ENCODE results near the gene FABP3. TPM values are rescaled to one million over a fixed set of nuclear protein-coding genes. Genes with fewer than 3 reads are reported as not detected.

Gene FABP3
- total and polyA plus RNA-seq, 2 experiments from 2014 or later, result 19.3 to 50.2 TPM

DNA sequence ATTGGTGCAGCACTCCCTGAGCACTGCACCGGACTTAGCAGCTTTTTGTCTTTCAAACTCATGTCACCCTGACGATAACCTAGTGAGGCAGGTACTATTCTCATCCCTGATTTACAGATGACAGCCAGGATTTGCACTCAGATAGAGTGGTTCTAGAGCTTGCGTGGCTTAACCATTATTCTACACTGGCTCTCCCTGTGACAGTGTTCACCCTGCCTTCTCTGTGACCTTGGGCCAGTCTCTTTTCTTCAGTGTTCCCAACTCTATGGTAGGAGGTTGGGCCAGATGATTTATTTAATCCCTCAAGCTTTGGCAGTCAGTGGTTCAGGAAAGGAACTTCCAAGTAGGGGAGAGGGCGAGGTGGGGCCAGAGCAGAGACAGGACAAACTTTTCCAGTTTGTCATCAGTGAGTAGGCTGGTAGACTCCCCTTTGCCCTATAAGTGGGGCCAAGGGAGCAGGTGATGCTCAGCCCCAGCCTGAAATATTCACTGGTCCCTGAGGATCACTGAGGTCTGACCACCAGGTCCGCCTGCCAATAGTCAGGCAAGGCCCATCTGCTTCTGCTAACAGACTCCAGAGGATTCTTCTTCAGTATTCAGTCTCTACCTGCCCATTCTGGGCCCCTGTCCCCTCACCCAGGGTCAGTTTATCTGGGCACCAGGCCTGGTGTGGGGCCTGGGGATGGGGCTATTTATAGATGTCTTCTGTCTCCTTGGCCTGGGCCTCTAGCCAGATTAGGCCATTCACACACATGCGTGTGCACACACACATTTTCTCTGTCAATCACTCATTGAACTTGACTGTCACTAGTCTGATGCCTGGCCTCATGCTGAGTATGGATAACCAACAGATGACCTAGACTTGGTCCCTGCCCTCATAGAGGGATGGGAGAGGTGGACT, 8.8 kb upstream of the FABP3 start:
- Mint-ChIP-seq H3K9me3 (no peaks in the 10 kb centered on the region), H3K4me1 (peaks cover 13% of the 10 kb centered on the region), H3K4me3 (no peak overlapping the region), H3K27ac (no peak overlapping the region), H3K36me3 (ENCODE audit: low read depth) (no peaks in the 10 kb centered on the region), H3K27me3 (ENCODE audit: insufficient read depth, low read depth, poor library complexity) (peaks cover 14% of the 10 kb centered on the region)
- Histone ChIP-seq H3K27ac (ENCODE audit: low read depth) (no peak overlapping the region), H3K4me1 (ENCODE audit: insufficient read depth) (peaks cover 5% of the 10 kb centered on the region), H3K79me2 (replicated peaks; ENCODE audit: insufficient read depth) (no peaks in the 10 kb centered on the region), H3K4me2 (no peak overlapping the region), H3K9me2 (ENCODE audit: insufficient read depth) (no peaks in the 10 kb centered on the region), H3K27me3 (ENCODE audit: insufficient read depth) (no peaks in the 10 kb centered on the region), H2AFZ (no peak overlapping the region), H3K4me3 (no peak overlapping the region), H4K20me1 (replicated peaks; ENCODE audit: insufficient read depth) (no peaks in the 10 kb centered on the region), H3F3A (replicated peaks; ENCODE audit: low read depth) (no peaks in the 10 kb centered on the region), H3K36me3 (ENCODE audit: insufficient read depth) (no peaks in the 10 kb centered on the region)
- ATAC-seq (no peak), DNase-seq (ENCODE audit: low spot score) (no peak)
- no peak for TF ChIP-seq JUNB (IDR thresholded peaks at IDR 0.05; ENCODE audit: unreplicated experiment)
- TF ChIP-seq, protein P1, sequence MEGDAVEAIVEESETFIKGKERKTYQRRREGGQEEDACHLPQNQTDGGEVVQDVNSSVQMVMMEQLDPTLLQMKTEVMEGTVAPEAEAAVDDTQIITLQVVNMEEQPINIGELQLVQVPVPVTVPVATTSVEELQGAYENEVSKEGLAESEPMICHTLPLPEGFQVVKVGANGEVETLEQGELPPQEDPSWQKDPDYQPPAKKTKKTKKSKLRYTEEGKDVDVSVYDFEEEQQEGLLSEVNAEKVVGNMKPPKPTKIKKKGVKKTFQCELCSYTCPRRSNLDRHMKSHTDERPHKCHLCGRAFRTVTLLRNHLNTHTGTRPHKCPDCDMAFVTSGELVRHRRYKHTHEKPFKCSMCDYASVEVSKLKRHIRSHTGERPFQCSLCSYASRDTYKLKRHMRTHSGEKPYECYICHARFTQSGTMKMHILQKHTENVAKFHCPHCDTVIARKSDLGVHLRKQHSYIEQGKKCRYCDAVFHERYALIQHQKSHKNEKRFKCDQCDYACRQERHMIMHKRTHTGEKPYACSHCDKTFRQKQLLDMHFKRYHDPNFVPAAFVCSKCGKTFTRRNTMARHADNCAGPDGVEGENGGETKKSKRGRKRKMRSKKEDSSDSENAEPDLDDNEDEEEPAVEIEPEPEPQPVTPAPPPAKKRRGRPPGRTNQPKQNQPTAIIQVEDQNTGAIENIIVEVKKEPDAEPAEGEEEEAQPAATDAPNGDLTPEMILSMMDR (conservative IDR thresholded peaks at IDR 0.05; ENCODE audit: low read depth in 2 of 2), result no peak
- no peak for TF ChIP-seq ZNF114 (CRISPR knock-in tag; IDR thresholded peaks at IDR 0.05)
- no peak for TF ChIP-seq CREB1 (CRISPR knock-in tag; IDR thresholded peaks at IDR 0.05; ENCODE audit: low read depth)
- TF ChIP-seq EZH2 (IDR thresholded peaks at IDR 0.05; ENCODE audit: low read depth, unreplicated experiment), result no peak
- TF ChIP-seq, protein P2, sequence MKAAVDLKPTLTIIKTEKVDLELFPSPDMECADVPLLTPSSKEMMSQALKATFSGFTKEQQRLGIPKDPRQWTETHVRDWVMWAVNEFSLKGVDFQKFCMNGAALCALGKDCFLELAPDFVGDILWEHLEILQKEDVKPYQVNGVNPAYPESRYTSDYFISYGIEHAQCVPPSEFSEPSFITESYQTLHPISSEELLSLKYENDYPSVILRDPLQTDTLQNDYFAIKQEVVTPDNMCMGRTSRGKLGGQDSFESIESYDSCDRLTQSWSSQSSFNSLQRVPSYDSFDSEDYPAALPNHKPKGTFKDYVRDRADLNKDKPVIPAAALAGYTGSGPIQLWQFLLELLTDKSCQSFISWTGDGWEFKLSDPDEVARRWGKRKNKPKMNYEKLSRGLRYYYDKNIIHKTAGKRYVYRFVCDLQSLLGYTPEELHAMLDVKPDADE (IDR thresholded peaks at IDR 0.05), result no peak
- TF ChIP-seq POLR2AphosphoS5 (IDR thresholded peaks at IDR 0.05; ENCODE audit: low read depth), result no peak

DNA sequence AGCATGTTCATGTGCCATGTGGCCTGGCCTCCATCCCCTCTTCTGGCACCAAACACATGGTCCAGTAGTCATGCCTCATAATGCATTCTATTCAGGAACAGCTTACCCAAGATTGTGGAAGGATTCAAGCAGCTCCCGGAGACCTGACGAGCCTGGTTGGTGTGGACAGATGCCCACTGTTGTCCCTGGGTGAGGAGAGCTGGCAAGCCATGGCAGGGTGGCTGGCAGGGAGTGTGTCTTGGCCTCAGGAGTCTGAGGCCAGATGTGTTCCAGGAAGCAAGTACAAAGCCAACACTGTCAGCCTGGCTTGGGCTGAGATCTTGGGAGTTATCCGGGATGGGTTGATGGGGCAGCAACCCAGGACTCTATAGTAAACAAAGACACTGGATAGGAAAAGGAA, 7.3 kb upstream of the FABP3 start:
- H3K4me1 ChIP-seq (ENCODE audit: insufficient read depth), result peaks cover 14% of the 10 kb centered on the region
- peaks cover 22% of the 10 kb centered on the region for H3K4me1 Mint-ChIP-seq
- H3K4me3 Mint-ChIP-seq, result no peak overlapping the region
- H3K4me3 ChIP-seq, result no peak overlapping the region
- H3K27ac Mint-ChIP-seq, result no peak overlapping the region
- no peaks in the 10 kb centered on the region for H3K27me3 ChIP-seq (ENCODE audit: insufficient read depth)
- H3K27ac ChIP-seq (ENCODE audit: low read depth), result no peak overlapping the region
- H3K4me2 ChIP-seq, result no peak overlapping the region
- no peak overlapping the region for H2AFZ ChIP-seq
- no peaks in the 10 kb centered on the region for H3K36me3 ChIP-seq (ENCODE audit: insufficient read depth)
- H4K20me1 ChIP-seq (replicated peaks; ENCODE audit: insufficient read depth), result no peaks in the 10 kb centered on the region
- H3K27me3 Mint-ChIP-seq (ENCODE audit: insufficient read depth, low read depth, poor library complexity), result peaks cover 14% of the 10 kb centered on the region
- no peaks in the 10 kb centered on the region for H3K36me3 Mint-ChIP-seq (ENCODE audit: low read depth)
- ATAC-seq (no peak), DNase-seq (ENCODE audit: low spot score) (no peak)
- no peaks in the 10 kb centered on the region for H3K9me3 Mint-ChIP-seq
- no peaks in the 10 kb centered on the region for H3F3A ChIP-seq (replicated peaks; ENCODE audit: low read depth)
- no peaks in the 10 kb centered on the region for H3K9me2 ChIP-seq (ENCODE audit: insufficient read depth)
- H3K79me2 ChIP-seq (replicated peaks; ENCODE audit: insufficient read depth), result no peaks in the 10 kb centered on the region
- TF ChIP-seq ZNF114 (CRISPR knock-in tag; IDR thresholded peaks at IDR 0.05), result no peak
- no peak for TF ChIP-seq POLR2AphosphoS5 (IDR thresholded peaks at IDR 0.05; ENCODE audit: low read depth)
- TF ChIP-seq, protein P3, sequence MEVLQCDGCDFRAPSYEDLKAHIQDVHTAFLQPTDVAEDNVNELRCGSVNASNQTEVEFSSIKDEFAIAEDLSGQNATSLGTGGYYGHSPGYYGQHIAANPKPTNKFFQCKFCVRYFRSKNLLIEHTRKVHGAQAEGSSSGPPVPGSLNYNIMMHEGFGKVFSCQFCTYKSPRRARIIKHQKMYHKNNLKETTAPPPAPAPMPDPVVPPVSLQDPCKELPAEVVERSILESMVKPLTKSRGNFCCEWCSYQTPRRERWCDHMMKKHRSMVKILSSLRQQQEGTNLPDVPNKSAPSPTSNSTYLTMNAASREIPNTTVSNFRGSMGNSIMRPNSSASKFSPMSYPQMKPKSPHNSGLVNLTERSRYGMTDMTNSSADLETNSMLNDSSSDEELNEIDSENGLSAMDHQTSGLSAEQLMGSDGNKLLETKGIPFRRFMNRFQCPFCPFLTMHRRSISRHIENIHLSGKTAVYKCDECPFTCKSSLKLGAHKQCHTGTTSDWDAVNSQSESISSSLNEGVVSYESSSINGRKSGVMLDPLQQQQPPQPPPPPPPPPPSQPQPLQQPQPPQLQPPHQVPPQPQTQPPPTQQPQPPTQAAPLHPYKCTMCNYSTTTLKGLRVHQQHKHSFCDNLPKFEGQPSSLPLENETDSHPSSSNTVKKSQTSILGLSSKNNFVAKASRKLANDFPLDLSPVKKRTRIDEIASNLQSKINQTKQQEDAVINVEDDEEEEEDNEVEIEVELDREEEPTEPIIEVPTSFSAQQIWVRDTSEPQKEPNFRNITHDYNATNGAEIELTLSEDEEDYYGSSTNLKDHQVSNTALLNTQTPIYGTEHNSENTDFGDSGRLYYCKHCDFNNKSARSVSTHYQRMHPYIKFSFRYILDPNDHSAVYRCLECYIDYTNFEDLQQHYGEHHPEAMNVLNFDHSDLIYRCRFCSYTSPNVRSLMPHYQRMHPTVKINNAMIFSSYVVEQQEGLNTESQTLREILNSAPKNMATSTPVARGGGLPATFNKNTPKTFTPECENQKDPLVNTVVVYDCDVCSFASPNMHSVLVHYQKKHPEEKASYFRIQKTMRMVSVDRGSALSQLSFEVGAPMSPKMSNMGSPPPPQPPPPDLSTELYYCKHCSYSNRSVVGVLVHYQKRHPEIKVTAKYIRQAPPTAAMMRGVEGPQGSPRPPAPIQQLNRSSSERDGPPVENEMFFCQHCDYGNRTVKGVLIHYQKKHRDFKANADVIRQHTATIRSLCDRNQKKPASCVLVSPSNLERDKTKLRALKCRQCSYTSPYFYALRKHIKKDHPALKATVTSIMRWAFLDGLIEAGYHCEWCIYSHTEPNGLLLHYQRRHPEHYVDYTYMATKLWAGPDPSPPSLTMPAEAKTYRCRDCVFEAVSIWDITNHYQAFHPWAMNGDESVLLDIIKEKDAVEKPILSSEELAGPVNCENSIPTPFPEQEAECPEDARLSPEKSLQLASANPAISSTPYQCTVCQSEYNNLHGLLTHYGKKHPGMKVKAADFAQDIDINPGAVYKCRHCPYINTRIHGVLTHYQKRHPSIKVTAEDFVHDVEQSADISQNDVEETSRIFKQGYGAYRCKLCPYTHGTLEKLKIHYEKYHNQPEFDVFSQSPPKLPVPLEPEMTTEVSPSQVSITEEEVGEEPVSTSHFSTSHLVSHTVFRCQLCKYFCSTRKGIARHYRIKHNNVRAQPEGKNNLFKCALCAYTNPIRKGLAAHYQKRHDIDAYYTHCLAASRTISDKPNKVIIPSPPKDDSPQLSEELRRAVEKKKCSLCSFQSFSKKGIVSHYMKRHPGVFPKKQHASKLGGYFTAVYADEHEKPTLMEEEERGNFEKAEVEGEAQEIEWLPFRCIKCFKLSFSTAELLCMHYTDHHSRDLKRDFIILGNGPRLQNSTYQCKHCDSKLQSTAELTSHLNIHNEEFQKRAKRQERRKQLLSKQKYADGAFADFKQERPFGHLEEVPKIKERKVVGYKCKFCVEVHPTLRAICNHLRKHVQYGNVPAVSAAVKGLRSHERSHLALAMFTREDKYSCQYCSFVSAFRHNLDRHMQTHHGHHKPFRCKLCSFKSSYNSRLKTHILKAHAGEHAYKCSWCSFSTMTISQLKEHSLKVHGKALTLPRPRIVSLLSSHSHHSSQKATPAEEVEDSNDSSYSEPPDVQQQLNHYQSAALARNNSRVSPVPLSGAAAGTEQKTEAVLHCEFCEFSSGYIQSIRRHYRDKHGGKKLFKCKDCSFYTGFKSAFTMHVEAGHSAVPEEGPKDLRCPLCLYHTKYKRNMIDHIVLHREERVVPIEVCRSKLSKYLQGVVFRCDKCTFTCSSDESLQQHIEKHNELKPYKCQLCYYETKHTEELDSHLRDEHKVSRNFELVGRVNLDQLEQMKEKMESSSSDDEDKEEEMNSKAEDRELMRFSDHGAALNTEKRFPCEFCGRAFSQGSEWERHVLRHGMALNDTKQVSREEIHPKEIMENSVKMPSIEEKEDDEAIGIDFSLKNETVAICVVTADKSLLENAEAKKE (CRISPR knock-in tag; IDR thresholded peaks at IDR 0.05), result no peak
- no peak for TF ChIP-seq ZNF331 (CRISPR knock-in tag; IDR thresholded peaks at IDR 0.05; ENCODE audit: low read depth)
- TF ChIP-seq, protein P1 (conservative IDR thresholded peaks at IDR 0.05; ENCODE audit: low read depth in 2 of 2), result no peak
